GM21447 (cell line): ENCODE measurements around the gene IRX5.

Experiments used
- ATAC-seq: cut with Tn5 transposase; IDR thresholded peaks from one replicate; pipeline ENCODE4 v1.9.1; 2021; ENCODE audit not compliant: unreplicated experiment

Gene IRX5

DNA sequence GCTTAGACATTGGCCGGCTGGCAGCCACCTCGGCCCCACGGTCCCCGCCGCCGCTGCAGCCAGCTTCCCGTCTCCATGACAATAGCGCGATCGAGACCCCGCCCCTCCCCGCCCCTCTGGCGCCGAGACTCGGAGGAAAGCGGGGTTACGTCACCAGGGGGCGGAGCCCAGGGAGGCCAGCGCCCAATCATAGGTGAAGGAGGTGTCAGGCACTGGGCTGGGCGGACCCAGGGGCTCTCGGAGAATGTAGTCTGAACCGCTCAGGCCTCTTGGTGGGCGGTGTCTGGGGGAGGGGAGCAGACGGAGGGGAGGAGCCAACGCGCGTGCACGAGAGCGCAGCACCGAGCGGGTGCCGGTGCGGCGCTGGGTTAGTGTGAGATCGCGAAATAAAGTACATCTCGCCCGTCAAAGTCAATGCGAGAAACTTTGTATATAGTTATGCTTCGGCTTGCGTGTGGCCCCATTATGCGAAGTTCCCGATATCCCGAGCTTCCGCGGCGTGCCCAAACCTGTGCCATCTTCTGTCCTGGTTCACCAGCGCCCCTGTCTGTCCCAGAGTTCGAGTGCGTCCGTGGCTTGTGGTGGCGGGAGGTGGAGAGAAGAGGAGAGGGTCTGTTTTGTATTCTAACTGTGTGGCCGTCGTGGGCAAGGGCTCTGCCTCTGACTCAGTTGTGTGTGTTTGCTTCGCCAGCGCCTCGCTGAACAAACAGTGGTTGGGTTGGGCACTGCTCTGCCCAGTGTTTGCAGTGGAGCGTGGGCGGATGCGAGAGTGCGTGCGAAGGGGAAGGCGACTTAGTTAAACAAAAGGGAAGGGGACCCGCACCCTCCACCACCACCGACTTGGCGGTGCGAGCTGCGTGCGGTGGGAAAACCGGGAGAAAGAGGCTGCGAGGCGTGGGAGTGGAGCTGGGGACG lies 1.3 kb upstream of the IRX5 start:
- peak; percentile 90 for ATAC-seq

GRCh38 chr16:54930869-54931119 lies 129 bp downstream of the IRX5 start:
- no peak for ATAC-seq

DNA sequence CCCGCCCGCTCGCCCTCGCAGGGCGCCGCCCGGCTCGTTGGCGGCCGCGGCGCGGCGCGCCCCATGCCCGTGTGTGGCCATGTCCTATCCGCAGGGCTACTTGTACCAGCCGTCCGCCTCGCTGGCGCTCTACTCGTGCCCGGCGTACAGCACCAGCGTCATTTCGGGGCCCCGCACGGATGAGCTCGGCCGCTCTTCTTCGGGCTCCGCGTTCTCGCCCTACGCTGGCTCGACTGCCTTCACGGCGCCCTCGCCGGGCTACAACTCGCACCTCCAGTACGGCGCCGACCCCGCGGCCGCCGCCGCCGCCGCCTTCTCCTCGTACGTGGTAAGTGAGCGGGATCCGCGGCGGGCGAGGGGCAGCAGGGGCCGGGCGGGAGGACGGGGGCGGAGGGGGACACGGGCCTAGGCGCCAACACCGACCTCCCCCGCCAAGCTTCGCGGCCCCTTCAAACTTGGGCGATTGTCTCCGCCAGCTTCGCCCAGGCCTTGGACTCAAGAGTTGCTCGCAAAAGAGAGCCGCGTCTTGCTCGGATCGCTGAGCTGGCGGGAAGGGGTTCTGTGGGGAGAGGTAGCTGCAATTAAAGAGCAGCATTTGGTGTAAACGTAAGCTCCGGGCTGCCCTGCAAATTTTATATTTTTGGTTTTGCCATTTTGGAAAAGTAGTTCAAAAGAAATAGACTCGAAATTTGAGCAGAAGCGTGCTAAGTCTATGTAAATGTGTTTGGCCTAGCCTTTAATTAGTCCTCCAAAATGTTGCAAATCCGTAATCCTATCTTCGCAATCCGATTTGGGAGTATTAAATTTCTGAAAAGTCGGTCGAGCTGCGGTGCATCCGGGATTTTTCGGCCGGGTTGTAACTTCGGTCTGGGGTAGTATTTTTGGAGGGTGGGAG lies 702 bp downstream of the IRX5 start:
- no peak for ATAC-seq

DNA sequence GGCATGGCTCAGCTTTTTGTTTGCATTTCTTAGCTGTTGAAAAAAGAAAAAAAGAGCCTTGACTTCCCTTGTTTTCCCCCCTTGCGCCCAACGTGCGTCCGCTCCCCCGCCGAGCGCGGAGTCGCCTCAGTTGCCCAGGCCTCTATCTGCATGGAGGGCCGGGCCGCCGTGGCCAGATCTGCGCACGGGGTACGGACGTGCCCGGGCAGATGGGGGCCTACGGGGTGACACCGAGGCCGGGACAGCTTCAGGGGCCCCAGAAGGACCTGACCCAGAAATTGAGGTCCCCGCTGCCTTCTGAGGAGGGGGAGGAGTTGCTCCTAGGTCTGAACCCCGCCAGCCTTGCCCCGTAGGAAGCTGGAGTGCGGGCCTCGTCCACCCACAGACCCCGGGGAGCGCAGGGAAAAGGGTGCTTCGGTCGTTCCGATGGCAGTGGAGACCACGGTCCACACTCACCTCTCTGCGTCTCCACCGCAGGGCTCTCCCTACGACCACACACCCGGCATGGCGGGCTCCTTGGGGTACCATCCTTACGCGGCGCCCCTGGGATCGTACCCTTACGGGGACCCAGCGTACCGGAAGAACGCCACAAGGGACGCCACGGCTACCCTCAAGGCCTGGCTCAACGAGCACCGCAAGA lies 1.5 kb downstream of the IRX5 start:
- ATAC-seq = no peak

DNA sequence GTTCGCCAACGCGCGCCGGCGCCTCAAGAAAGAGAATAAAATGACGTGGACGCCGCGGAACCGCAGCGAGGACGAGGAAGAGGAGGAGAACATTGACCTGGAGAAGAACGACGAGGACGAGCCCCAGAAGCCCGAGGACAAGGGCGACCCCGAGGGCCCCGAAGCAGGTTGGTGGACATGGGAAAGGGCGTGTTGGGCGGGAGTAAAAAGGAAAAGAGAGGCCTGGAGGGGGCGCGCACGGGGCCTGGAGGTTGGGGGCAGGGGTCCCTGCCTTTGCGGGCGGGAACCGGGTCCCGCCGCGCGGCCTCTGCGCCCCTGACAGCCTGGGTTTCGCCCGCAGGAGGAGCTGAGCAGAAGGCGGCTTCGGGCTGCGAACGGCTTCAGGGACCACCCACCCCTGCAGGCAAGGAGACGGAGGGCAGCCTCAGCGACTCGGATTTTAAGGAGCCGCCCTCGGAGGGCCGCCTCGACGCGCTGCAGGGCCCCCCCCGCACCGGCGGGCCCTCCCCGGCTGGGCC lies 2.1 kb downstream of the IRX5 start:
- ATAC-seq = no peak

- no peak for ATAC-seq
Measured at GRCh38 chr16:54933281-54934011, 2.8 kb downstream of the IRX5 start.

DNA sequence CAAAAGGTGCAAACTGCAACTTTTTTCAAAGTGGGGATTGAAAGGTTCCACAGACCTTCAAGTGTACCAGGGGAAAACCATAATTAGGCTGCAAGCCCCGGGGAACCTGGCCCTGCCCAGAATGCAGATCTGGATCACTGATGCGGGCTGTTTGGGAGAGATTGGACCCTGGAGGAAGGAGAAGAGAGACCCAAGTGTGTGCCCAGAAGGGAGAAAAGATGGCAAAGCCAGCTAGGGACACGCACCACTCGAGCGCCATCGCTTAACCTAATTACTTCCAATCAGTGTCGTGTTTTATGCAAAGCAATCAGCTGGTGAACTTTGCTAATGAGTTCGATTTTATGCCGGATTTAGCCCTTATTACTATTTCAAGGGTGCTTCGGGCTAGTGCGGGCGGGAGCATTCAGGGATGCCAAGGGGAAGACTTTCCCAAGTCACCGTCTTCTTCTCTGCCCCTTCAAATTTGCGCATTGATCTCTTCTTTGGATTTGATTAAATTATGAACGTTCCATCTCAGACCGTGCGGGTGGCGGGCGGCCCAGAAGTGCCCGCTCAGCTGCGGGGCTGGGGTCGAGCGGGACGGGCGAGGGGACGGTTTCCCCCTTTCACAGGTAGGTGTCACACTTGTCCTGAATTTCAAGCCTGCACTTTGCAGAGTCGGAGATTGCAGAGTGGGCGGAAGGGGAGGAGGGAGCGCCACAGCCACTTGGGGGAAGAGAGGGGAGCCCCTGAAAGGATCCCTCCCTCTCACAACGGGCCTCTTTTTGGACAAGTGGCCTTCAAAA lies 4.0 kb downstream of the IRX5 start:
- ATAC-seq = no peak

DNA sequence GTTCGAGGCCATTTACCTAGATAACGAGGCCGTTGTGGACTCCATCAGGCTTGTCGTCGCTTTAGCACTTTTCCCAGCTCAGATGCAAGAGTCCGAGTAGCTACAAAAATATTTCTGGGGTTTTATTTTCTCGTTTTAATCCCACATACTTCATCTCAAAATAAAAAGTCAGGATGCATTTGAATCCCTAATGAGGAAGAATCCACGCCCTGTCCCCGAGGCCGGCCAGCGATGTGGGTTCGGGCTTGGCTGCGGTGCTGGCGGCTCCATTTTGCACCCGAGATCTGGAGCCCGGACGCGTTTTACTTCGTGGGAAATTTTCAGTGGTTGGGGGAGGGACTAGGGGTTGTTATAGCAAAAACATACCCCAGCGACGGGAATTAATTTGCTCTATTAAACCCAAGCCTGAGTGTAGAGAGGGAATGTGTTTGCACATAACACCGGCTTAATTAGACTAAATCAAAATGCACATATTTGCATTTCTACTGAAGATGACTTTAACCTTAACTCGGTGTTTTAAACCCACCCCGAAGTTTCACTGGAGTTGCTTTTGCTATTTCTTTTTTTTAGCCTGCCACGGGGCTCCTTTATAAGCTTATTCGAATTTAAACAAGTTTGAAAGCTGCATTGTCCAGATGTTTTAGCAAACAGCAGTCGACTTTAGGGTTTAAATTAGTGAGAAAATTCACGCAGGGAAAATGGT lies 4.8 kb downstream of the IRX5 start:
- ATAC-seq = no peak

DNA sequence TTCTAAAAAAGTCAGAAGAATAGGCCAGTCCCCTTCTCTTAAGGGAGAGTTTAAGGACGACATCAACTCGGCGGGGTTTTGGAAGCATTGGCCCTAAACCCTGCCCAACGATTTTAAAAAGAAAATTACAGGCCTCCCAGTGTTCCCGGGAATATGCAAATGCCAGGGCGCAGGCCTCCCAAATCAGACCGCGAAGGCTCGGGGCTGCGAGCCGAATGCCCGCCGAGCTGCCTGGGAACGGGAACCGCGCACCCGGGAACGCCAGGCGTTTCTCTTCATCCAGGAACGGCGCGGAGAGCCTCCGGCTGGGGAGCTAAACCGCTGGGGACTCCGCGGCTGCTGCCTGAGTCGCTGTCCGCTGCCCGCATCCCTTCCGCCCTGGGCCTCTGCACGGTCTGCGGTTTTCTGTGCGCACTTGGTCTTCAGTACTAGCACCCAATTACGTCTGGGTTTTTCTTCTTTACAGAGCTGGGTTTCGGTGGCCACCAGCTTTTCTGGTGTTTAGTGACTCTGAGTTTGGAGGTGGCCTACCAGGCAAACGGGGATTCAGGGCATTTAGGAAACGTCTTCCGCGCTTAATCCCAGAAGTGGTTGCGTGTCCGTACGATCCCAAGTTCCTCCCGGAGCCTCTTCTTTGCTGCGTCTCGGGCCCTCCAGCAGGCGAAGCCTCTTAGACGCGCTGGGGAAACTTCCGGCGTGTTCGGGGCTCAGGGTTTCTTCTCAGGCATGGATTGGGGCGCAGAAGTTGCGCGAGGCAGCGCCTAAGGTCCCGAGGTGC lies 5.7 kb downstream of the IRX5 start:
- no peak for ATAC-seq

- ATAC-seq = no peak
Measured at GRCh38 chr16:54936979-54937670, 6.5 kb downstream of the IRX5 start.

- no peak for ATAC-seq
Measured at GRCh38 chr16:54937671-54938211, 7.1 kb downstream of the IRX5 start.

DNA sequence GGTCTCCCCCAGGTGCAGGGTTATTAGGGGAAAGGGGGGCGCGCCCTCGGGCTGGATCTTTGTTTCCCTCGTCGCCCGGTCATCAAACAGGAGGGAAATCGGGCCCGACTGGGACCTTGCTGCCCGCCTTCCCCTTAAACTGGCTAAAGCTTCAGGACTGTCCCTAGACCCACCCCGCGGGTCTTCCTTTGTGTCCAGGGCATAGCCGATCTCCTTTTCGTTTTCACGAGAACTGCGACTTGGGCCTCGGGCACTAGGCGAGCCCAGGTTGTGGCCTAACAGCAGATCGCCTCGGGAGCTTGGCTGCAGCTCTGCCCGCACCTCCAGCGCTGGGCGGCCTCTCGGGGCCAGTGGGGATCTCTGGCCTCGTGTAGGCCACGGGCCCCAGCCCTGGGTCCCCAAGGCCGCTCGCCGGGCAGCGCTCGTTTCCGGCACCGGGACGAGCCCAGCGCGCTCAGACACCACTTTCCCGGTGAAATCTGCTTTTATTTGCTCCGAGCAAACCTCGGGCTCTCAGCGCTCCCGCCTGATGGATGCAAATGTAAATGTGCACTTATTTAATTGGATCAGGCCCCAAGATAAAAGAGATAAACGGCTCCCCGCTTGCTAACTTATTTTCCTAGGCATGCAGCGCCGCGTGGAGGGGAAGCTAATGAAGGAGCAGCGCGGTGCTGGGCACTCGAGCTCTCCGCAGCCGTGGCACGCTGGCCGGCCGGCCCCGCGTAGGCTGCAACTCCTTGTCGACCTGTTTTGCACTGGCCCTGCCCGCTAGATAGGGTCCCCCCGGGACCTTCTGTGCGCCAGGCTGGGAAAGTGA lies 7.8 kb downstream of the IRX5 start:
- no peak for ATAC-seq

DNA sequence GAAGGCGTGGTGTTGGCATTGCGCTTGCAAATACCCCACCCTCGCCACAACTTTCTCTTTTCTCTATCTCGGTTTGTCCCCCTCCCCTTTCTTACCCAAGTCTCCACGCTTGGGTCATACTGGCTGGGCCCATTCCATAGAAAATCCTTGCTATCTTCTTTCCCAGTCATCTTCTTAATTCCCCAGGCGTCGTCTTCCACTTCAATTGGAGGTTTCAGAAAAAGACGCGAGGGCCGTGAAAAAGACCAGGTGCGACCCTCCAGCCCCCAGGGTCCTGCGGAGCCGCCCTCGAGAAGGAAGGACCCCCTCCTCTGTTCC lies 8.3 kb downstream of the IRX5 start:
- ATAC-seq = no peak

DNA sequence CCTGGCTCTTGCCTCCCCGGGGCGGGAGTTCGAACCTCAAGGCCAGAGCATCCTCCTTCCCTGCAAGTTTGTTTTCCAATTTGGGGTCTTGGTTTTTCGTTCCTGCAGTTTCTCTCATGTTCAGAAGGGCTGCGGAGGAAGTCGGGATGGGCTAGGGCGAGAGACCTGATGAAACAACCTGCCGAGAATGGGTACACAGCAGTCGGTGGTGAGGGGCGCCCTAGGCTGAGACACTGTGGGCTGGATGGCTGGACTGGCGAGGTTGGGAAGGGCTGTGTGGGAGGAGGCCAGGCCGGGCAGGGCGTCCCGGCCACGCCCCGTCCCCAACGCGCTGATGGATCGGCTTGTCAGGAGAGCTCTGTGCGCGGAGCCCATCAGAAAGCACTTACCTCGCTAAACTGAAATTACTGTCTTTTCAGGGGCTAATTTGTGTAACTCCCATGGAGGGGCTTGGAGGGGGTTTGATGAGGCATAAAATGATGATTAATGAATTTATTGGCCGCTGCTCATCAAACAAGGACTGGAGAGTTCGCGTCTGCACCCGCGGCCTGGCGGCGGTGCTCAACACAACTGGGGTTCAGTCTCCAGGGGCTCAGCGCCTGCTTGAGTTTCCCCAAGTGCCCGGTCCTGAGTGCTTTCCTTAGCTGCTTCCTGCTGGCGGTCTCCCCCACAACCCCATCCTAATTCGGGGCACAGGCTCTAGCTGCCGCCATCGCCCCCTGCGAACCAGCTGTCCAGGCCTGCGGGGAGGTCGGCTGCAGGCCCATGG lies 9.0 kb downstream of the IRX5 start:
- ATAC-seq = no peak

- ATAC-seq = no peak
Measured at GRCh38 chr16:54940279-54940604, 9.6 kb downstream of the IRX5 start.

DNA sequence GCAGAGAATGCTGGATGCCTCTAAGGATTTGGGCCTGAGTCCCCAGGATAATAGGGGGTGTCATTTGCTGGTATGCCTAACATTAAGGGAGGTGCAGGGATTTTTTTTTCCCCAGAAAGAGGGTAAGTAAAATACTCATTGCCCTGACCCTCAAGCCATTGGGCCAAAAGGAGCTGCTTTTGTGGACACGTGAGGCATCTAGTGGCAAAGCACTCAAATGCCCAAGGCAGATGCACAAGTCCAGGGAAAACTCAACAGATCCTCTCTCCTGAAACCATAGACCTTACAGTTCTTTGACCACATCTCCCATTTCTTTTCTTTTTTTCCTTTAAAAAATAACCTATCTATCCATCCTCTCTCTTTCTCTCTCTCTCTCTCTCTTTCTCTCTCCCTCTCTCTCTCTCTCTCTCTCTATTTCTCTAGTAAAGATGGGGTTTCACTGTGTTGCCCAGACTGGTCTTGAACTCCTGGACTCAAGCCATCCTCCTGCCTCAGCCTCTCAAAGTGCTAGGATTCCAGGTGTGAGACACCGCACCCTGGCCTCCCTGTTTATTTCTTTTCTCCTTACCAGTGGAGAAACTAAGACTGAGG lies 11.8 kb downstream of the IRX5 start:
- ATAC-seq = no peak
